ENCODE measurements around the gene TUT4.

The TUT4 gene

GRCh38 chr1:52473039-52473438 lies 79.9 kb downstream of the TUT4 start:
- no peak for TF ChIP-seq CTCF (IDR thresholded peaks at IDR 0.05; ENCODE audit: extremely low read depth, insufficient read depth, missing control alignments)
- in situ Hi-C loops (cut with MboI; ENCODE audit: low pct_unique_long_range_greater_than_20kb, low sequenced_read_pairs, unreplicated experiment), result no loop called here
- DNase-seq (ENCODE audit: low spot score), result no peak

- no peak for TF ChIP-seq CTCF (IDR thresholded peaks at IDR 0.05; ENCODE audit: extremely low read depth, insufficient read depth, missing control alignments)
Measured at GRCh38 chr1:52472384-52472783, 80.5 kb downstream of the TUT4 start.

GRCh38 chr1:52469108-52469507 lies 83.8 kb downstream of the TUT4 start:
- TF ChIP-seq CTCF (IDR thresholded peaks at IDR 0.05; ENCODE audit: extremely low read depth, insufficient read depth, missing control alignments), result no peak
- DNase-seq (ENCODE audit: low spot score), result no peak
- in situ Hi-C loops (cut with MboI; ENCODE audit: low pct_unique_long_range_greater_than_20kb, low sequenced_read_pairs, unreplicated experiment), result no loop called here

More at GRCh38 chr1:52472384-52472783, 80.5 kb downstream of the TUT4 start:
- in situ Hi-C loops (cut with MboI; ENCODE audit: low pct_unique_long_range_greater_than_20kb, low sequenced_read_pairs, unreplicated experiment), result no loop called here
- DNase-seq (ENCODE audit: low spot score), result no peak

- in situ Hi-C loops (cut with MboI; ENCODE audit: low pct_unique_long_range_greater_than_20kb, low sequenced_read_pairs, unreplicated experiment), result no loop called here
- no peak for TF ChIP-seq CTCF (IDR thresholded peaks at IDR 0.05; ENCODE audit: extremely low read depth, insufficient read depth, missing control alignments)
- no peak for DNase-seq (ENCODE audit: low spot score)
Measured at GRCh38 chr1:52463891-52464290, 89.0 kb downstream of the TUT4 start.

GRCh38 chr1:52461821-52462220 lies 91.1 kb downstream of the TUT4 start:
- in situ Hi-C loops (cut with MboI; ENCODE audit: low pct_unique_long_range_greater_than_20kb, low sequenced_read_pairs, unreplicated experiment), result no loop called here
- TF ChIP-seq CTCF (IDR thresholded peaks at IDR 0.05; ENCODE audit: extremely low read depth, insufficient read depth, missing control alignments), result no peak
- DNase-seq (ENCODE audit: low spot score), result no peak

- in situ Hi-C loops (cut with MboI; ENCODE audit: low pct_unique_long_range_greater_than_20kb, low sequenced_read_pairs, unreplicated experiment), result no loop called here
- DNase-seq (ENCODE audit: low spot score), result no peak
- no peak for TF ChIP-seq CTCF (IDR thresholded peaks at IDR 0.05; ENCODE audit: extremely low read depth, insufficient read depth, missing control alignments)
Measured at GRCh38 chr1:52460694-52461093, 92.2 kb downstream of the TUT4 start.

GRCh38 chr1:52455686-52456085 lies 97.2 kb downstream of the TUT4 start:
- DNase-seq (ENCODE audit: low spot score), result no peak
- no peak for TF ChIP-seq CTCF (IDR thresholded peaks at IDR 0.05; ENCODE audit: extremely low read depth, insufficient read depth, missing control alignments)
- in situ Hi-C loops (cut with MboI; ENCODE audit: low pct_unique_long_range_greater_than_20kb, low sequenced_read_pairs, unreplicated experiment), result no loop called here
